GM19035 (cell line): Measurements from ENCODE around the gene LTO1.

Experiments
- ATAC-seq: cut with Tn5 transposase; IDR thresholded peaks from one replicate; pipeline ENCODE4 v1.9.1; 2021; ENCODE audit not compliant: unreplicated experiment

LTO1 gene

DNA sequence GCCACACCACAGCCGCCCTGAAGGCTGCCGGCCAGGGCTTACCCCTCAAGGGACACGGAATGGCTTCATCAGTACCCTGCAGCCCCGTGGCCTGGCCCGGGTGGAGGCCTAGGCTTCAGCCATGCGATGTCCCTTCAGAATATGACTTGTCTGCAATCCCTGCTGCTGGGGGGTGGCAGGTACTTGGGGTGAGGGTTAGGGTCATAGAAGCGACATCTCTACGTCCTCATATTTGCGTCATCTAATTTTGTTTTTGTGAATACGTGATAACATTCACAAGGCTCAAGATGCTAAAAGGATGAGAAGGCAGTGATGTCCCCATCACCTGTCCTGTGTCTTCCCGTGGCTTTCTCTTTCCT, 27.8 kb downstream of the LTO1 start:
- no peak for ATAC-seq

DNA sequence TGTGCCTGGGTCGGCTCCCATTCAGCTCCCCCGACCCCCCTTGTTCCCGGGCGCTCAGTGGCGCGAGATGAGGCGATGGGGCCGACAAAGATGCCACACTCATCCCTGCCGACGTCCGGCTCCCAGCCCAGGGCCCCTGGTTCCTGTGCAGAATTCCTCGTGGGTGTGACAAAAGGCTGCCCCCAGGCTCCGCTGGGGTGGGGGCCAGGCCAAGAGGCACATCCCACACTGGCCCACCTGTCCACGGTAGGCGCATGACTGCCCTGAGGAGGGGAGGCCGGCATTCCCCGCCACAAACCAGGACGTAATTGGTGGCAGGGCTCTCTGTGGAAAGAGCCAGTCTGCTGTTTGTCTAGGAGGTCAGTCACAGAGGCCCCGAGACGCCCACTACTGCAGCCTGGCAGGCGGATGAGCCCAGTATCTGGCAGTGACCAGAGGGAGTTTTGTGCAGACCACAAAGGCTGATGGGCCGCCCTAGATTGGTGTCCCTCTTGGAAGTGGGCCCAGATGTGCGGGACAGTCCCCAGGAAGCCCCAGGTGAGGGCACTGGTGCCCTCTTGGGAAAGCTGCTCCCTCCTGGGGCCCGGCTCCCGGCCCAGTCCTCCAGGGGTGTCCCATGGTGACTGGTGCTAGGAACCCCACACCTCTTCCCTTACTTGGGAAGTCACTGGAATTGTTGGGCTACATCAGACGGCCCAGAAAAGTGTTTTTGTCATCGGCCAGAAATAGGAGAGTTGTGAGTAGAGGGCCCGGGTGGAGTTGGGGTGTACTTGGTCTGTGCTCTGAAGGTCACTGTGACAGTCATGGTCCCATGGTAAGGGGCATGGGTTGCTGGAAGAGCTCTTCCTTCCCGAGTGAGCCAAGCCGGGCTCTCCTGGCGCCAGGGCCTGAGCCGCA, 28.4 kb downstream of the LTO1 start:
- no peak for ATAC-seq

DNA sequence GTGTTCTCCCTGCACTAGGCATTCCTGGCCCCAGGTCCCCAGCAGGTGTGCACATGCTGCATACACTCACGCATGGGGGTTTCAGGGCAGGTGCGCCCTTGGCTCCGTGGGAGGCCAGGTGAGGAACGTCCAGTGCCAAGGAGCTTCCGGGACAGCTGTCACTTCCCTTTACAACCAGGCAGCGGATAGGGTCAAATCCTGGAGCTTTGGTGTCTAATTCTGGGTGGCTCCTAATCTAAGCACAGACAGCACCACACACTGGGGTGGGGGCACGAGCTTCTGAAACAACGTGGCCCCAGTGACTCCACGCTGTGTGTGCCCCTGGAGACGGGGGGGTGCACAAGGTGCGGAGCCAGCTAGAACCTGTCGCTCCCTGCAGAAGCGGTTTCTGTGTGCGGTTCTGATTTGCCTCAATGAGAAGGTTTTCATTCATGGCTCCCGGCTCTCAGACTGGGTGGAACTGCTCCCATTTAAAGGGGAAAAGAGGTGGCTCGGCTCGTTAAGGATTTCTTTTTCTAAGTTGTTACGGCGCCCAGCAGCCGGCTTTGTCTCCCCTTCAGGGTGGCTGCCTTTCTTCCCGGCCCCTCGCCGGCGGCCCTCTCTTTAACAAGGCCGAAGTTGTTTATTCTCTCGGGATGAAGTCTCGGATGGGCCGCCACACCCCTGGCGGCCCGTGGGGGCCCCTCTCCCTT, 29.2 kb downstream of the LTO1 start:
- ATAC-seq: no peak

- ATAC-seq: no peak
Observed at GRCh38 chr11:69644962-69645675, 30.0 kb downstream of the LTO1 start.

DNA sequence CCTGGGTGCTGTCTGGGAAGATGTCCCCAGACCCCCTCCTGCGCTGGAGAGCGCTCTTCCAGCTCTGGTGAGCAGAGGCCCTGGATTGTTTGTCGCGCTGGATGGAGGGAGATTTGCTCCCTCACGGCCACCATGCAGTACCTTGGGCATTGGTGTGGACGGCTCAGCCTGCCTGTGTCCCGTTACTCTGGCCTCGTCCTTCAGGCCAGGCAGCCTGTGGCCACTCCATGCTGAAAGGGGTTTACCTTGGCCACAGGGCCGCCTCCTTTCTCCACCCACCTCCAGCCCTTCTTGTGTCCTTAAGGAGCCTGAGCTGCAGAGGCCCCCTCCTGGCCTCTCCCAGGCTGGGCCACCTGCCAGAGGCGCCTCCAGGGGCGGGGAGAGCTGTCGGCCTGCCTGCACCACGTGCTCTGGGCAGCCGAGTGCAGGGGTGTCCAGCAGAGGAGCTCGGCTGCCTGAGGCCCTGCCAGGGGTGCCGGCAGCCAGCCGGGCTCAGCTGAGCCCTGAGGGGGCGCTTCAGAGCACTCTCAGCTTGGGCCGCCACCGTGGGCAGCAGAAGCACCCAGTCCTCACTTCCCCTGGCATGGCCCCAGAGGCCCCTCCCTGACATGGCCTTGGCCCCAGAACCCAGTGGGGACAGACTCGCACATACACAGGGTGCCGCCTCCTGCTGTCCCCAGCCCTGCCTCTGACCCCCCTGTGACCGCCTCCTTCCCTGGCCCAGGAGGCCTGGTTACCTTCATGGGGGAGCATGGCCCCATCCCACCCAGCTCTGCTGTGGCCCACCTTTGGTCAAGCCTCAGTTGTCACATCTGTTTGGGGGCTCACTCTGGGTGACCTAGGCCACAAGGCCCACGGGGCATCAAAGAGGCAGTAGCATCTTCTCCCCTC, 30.8 kb downstream of the LTO1 start:
- ATAC-seq: no peak

DNA sequence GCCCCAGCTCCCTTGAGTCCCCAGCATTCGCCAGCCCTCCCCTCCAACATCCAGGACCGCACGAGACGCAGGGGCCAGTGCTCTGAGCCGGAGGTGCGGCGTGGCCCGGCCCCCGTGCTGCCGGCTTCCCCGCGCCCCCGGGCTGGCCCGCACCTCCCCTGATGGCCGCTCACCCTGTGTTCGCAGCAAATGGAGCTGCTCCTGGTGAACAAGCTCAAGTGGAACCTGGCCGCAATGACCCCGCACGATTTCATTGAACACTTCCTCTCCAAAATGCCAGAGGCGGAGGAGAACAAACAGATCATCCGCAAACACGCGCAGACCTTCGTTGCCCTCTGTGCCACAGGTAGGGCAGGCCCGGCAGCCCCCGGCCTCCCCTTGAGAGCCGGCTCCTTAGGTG, 31.5 kb downstream of the LTO1 start:
- ATAC-seq: no peak

DNA sequence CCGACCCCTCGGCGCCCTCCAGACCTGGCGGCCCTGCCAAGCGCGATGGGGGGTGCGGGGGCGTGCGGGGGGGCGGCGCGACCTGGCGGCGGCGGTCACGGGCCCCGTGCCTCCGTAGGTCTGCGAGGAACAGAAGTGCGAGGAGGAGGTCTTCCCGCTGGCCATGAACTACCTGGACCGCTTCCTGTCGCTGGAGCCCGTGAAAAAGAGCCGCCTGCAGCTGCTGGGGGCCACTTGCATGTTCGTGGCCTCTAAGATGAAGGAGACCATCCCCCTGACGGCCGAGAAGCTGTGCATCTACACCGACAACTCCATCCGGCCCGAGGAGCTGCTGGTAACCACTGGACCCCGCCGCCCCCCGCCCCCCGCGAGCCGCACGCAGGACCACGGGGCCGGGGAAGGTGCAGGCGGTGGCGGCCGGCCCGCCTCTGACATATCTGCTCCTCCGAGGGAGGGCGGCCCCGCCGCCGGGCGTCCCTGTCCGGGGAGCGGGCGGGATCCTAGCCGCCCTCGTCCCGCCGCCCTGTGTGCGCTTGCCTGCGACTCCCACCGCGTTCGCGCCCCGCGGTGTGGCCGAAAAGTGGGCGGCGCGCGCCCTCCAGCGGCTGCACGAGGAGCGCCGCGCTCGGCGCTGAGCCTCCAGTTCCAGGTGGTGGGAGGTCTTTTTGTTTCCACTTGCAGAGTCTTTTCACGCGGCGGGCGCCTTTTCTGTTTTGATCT, 32.1 kb downstream of the LTO1 start:
- no peak for ATAC-seq

- no peak for ATAC-seq
Observed at GRCh38 chr11:69642549-69642912, 32.6 kb downstream of the LTO1 start.

DNA sequence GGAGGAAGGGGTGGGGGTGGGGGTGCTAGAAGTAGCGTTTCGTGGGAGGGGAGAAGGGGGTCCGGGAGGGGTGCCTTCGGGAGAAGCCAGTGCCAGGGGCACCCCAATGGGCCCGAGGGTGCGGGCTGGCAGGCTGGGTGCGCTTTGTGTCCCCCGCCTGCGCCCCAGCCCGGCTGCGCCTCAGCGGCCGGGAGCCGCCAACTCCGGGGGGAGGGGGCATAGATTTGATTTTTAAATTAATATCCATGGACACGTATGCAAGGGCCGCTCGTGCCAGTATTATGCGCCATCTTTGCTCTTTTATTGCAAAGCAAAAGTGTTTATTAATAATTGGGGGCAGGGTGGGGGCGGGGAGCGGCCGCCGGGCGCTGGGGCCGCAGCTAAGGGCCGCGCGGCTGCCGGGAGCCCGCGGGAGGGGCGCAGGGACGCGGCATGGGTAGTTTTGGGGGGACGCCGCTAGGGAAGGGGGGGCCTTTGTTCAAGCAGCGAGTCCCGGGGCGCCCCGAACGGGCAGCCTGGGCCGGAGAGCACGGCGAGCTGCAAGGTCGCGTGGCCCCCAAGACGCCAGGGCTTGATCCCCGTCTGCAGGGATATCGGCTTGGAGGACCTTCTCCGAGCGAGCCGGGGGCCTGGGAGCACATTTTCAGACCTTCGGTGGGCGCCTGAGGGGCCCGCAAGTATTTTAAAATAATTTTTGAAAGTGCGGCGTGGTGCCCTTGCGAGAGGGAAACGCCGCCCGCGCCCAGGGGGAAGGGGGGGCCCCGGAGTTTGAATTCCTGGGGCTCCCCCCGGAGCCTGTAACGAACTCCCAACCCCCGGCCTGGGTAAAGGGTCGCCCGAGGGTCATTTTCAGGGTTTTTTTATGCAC, 33.2 kb downstream of the LTO1 start:
- ATAC-seq: no peak

DNA sequence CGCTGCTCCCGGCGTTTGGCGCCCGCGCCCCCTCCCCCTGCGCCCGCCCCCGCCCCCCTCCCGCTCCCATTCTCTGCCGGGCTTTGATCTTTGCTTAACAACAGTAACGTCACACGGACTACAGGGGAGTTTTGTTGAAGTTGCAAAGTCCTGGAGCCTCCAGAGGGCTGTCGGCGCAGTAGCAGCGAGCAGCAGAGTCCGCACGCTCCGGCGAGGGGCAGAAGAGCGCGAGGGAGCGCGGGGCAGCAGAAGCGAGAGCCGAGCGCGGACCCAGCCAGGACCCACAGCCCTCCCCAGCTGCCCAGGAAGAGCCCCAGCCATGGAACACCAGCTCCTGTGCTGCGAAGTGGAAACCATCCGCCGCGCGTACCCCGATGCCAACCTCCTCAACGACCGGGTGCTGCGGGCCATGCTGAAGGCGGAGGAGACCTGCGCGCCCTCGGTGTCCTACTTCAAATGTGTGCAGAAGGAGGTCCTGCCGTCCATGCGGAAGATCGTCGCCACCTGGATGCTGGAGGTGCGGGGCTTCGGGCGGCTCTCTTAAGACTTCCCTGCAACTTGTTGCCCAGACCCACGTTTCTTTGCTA, 34.1 kb downstream of the LTO1 start, which contains the start of gene CCND1:
Gene CCND1 (plus strand): TSS at position 162 of the 587 bp plus-strand sequence. CDS start 158 bp downstream, at position 320.
- no peak for ATAC-seq

DNA sequence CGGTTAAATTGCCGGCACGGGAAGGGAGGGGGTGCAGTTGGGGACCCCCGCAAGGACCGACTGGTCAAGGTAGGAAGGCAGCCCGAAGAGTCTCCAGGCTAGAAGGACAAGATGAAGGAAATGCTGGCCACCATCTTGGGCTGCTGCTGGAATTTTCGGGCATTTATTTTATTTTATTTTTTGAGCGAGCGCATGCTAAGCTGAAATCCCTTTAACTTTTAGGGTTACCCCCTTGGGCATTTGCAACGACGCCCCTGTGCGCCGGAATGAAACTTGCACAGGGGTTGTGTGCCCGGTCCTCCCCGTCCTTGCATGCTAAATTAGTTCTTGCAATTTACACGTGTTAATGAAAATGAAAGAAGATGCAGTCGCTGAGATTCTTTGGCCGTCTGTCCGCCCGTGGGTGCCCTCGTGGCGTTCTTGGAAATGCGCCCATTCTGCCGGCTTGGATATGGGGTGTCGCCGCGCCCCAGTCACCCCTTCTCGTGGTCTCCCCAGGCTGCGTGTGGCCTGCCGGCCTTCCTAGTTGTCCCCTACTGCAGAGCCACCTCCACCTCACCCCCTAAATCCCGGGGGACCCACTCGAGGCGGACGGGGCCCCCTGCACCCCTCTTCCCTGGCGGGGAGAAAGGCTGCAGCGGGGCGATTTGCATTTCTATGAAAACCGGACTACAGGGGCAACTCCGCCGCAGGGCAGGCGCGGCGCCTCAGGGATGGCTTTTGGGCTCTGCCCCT, 34.7 kb downstream of the LTO1 start:
- no peak for ATAC-seq

DNA sequence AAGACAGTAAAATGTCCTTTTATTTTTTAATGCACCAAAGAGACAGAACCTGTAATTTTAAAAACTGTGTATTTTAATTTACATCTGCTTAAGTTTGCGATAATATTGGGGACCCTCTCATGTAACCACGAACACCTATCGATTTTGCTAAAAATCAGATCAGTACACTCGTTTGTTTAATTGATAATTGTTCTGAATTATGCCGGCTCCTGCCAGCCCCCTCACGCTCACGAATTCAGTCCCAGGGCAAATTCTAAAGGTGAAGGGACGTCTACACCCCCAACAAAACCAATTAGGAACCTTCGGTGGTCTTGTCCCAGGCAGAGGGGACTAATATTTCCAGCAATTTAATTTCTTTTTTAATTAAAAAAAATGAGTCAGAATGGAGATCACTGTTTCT, 35.3 kb downstream of the LTO1 start:
- no peak for ATAC-seq

- no peak for ATAC-seq
Observed at GRCh38 chr11:69638941-69639681, 36.0 kb downstream of the LTO1 start.

DNA sequence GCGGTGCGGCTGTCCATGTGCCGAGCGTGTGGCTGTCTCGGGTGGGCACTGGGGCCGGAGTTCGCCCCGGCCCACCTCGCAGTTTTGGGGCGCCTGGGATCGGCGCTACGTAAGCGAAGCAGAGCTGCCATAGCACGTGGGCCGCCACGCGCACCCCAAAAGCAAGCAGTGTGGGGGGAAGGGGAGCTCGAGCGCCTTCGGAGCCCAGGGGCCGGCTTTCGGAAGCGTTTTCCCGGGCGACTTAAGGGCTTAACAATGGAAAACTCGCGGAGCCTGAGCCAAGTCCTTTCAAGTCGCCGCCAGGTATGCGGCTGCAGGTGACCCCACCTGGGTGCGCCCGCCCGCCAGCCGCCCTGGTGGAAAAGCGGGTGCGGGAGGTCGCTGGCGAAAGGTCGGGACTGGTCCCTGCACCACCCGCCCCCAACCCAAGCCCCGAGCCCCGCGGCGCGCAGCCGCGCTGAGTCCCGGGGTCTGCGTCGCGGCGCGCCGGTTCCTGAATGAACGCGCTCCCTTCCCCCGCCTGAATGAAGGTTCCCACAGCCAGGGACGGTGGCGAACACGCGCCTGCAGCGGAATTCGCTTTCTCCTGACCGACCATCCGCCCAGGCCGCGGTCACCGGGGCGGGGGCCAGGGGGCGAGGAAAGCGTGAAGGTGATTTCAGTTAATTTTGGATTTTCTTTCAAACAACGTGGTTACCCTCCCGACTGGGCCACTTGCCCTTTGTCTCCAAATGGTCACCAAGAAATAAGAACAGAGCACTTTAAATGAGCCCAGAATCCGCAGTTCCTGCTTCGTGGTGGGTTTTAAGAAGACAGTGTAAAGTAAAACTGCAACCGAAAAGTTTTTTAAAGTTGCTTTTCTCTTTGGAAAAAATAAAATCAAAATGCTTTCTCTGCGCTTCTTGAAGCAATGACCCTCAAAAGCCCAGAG, 36.9 kb downstream of the LTO1 start:
- ATAC-seq: no peak

DNA sequence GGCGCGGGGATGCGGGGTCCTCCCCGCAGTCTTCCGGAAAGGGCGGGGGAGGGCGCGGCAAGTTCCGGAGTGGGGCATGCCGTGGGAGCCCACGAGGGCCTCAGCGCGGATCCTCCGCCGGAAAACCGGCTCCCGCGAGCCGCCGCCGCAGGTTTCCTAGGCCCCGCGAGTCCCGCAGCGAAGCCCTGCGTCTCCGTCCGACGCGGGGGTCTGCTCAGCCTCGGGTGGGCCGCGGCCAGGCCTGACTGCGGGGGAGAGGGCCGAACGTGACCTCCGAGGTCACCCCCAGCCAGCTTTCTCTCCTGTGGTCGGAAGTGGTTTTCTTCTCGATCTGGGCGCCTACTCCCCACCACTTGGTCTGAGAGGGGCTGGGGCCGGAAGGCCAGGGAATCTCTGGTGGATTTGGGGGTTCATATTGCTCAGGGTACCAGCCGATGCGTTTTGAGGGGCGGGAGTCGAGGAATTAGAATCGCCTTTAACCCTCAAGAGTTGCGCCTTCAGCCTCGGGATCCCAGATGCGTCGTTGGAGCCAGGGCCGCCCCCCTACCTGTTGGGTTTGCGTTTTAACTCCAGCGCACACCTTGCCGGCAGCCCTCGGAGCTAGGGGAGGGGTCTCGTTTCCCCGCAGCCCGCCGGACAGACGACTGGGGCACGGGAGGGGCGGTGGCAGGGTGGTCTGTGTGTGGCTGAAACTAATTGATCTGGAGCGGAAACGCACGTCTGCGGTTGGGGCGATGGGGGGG, 37.8 kb downstream of the LTO1 start:
- no peak for ATAC-seq
